ENCODE results near the gene PHAF1. TPM values are rescaled to one million over a fixed set of nuclear protein-coding genes. Genes with fewer than 3 reads are reported as not detected.
A peak's percentile ranks its signal among the peaks of the same experiment; 100 is the strongest.

Gene PHAF1
- total RNA-seq, 4 donors from 2014 or later, result 11.4 to 18.9 (median 17.5) TPM

DNA sequence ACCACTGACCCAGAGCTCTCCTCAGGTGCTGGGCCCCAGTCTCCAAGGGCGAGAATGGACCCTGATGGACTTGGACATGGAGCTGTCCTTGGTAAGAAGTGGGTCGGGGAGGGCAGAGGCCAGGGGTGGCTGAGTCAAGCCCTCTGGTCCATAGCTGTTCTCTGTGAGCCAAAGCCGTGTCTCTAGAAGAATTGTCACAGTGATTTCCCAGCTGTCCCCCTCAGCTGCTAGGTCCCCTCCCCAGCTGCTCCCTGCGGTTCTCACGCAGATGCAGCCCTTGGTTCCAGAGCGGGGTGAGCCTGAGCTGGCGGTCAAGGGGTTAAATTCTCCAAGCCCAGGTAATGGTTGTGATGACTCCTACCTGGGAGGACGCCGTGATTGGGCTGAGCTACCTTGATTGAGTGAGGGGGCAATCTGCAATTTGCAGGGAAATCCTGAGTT lies 59.3 kb downstream of the PHAF1 start:
- TF ChIP-seq POLR2A (IDR thresholded peaks at IDR 0.05), result no peak
- TF ChIP-seq, protein P1, sequence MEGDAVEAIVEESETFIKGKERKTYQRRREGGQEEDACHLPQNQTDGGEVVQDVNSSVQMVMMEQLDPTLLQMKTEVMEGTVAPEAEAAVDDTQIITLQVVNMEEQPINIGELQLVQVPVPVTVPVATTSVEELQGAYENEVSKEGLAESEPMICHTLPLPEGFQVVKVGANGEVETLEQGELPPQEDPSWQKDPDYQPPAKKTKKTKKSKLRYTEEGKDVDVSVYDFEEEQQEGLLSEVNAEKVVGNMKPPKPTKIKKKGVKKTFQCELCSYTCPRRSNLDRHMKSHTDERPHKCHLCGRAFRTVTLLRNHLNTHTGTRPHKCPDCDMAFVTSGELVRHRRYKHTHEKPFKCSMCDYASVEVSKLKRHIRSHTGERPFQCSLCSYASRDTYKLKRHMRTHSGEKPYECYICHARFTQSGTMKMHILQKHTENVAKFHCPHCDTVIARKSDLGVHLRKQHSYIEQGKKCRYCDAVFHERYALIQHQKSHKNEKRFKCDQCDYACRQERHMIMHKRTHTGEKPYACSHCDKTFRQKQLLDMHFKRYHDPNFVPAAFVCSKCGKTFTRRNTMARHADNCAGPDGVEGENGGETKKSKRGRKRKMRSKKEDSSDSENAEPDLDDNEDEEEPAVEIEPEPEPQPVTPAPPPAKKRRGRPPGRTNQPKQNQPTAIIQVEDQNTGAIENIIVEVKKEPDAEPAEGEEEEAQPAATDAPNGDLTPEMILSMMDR (IDR thresholded peaks at IDR 0.05), result no peak
- WGBS, 2 donors, result 67 to 75% methylated on average over 7 to 8 of the region's 9 CpGs
- intact Hi-C loops (cut with DNase I), result no loop called here
- no peak for DNase-seq
- Histone ChIP-seq H3K4me3 (replicated peaks in 1 of 3) (no peak overlapping the region), H3K27ac (no peak overlapping the region), H3K4me1 (peaks cover 38 to 45% of the 10 kb centered on the region in 2 donors), H3K9me3 (no peaks in the 10 kb centered on the region), H3K36me3 (no peaks in the 10 kb centered on the region), H3K27me3 (no peaks in the 10 kb centered on the region)

DNA sequence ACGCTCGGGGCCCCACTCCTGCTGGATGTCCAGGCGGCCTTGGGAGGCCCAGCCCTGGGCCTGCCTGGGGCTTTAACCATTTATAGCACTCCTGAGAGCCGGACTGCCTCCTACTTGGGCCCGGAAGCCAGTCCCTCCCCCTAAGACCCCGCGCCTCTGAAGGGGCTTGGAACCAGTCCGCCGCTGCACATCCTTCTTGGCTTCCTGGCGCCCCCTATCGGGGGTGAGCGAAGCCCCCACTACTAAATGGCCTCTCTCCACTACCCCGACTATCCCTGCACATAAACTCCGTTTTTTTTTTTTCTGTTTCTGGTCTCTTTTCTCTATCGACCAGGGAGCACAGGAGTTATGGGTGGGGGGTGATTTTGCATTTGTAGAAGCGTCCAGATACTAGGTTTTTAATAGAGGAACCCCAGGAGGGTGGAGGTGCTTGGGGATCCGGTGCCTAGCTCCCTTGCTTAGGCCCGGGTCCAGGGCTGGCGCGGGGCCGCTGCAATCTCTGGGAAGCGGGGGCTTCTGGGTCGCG lies 60.0 kb downstream of the PHAF1 start:
- peaks cover 37 to 43% of the 10 kb centered on the region in 2 donors for H3K4me1 ChIP-seq

DNA sequence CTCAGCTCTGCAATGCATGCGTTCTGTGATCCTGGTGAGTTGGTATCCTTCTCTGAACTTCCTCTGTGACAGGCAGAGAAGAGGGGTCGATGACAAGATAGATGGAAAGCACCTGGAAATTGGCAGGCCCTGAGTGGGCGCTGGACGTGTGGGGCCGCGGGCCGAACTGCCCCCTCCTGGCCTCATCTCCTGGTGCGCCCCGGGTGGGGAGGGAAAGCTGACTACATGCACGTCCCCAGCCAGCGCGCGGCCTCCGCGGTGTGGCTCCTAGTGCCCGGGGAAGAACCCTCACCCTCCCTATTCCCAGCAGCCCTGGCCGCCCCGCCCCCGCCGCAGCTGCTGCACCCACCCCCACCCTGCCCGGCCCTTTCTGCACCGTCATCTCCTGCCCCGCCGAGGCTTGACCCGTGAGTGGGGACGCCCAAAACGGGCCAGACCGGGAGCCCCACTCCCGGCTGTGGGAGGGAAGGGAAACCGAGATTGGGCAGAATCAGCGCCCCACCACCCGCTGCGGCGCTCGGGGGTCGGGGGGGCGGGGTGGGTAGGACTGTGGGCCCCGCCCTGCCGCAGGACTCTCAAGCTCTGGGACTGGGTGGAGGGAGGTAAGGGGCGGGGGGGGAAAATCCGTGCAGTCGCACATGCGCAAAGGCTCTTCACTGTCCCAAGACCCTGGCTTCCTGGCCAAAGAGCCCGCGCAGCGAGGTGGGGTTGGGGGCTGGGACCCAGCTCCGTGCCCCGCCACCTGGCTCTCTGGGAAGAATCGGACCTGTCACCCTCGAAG lies 60.6 kb downstream of the PHAF1 start, which contains the start of gene NOL3:
TSS of gene NOL3 (plus strand) at position 371 of the 781 bp plus-strand sequence.
- H3K27ac ChIP-seq, result peak within 1 kb of the TSS; percentile 76 to 97 (median 91)
- H3K4me1 ChIP-seq, result peaks cover 31 to 43% of the 10 kb centered on the region in 2 donors
- WGBS, 2 donors, result 0% methylated on average over 2 to 13 of the region's 50 CpGs
- peak within 1 kb of the TSS in 2 of 3 donors; percentile 32 to 48 for H3K4me3 ChIP-seq (replicated peaks in 1 of 3)
- DNase-seq, result peak; percentile 88 to 89
- no peaks in the 10 kb centered on the region for H3K27me3 ChIP-seq
- TF ChIP-seq, protein P1 (IDR thresholded peaks at IDR 0.05), result no peak
- peak in 1 of 2 donors; percentile 59 for TF ChIP-seq POLR2A (IDR thresholded peaks at IDR 0.05)
- H3K9me3 ChIP-seq, result no peaks in the 10 kb centered on the region
- intact Hi-C loops (cut with DNase I), result no loop called here
- H3K36me3 ChIP-seq, result no peaks in the 10 kb centered on the region

More for the DNA sequence above, 60.0 kb downstream of the PHAF1 start:
- intact Hi-C loops (cut with DNase I), result no loop called here
- peak in 1 of 2 donors; percentile 31 for DNase-seq
- H3K9me3 ChIP-seq, result no peaks in the 10 kb centered on the region
- peak overlapping the region in 2 of 3 donors; percentile 32 to 48 for H3K4me3 ChIP-seq (replicated peaks in 1 of 3)
- no peak for TF ChIP-seq POLR2A (IDR thresholded peaks at IDR 0.05)
- TF ChIP-seq, protein P1 (IDR thresholded peaks at IDR 0.05), result peak in 2 of 6 experiments; percentile 15 to 36
- peak overlapping the region; percentile 76 to 97 (median 91) for H3K27ac ChIP-seq
- no peaks in the 10 kb centered on the region for H3K36me3 ChIP-seq
- H3K27me3 ChIP-seq, result no peaks in the 10 kb centered on the region
- WGBS, 2 donors, result 10 to 28% methylated on average over 17 to 19 of the region's 24 CpGs

DNA sequence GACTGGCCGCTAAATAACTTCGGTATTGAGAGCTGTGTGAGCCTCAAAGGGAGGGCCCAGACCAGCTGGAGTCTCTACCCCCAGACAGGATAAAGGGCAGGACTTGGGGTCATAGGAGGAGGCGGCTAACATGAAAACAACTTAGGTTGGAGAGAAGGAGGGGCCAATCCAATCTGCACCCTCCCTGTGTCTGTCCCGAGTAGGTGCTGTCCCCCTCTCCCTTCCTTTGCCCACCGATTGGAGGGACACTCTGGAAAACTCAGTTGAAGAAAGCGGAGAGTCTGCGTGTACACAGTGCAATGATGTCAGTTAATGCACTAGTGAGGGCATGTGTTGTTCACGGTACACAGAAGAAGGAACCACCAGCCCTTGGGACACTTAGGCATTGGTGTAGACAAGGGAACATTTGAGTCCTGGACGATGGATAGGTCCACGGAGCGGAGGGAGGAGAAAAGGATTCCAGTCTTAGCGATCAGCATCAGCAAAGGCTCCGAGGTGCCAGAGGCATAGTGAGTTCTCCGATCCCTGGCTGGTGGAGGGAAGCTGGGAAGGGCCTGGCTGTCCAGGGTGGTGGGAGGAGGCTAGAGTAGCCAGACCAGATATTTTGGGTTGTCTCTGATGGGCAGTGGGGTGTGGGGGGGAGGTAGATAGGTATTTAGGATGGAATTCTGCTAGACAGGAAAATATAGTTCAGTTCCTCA lies 61.4 kb downstream of the PHAF1 start:
- Histone ChIP-seq H3K27ac (peak overlapping the region; percentile 76 to 97 (median 91)), H3K36me3 (no peaks in the 10 kb centered on the region), H3K27me3 (no peaks in the 10 kb centered on the region), H3K4me3 (replicated peaks in 1 of 3) (peak overlapping the region in 1 of 3 donors; percentile 48), H3K4me1 (peaks cover 28 to 41% of the 10 kb centered on the region in 2 donors), H3K9me3 (no peaks in the 10 kb centered on the region)
- intact Hi-C loops (cut with DNase I), result no loop called here
- no peak for DNase-seq
- TF ChIP-seq, protein P1 (IDR thresholded peaks at IDR 0.05), result no peak
- peak in 1 of 2 donors; percentile 0 for TF ChIP-seq POLR2A (IDR thresholded peaks at IDR 0.05)
- WGBS, 2 donors, result 50 to 59% methylated on average over 12 to 14 of the region's 14 CpGs

Measured in thyroid gland (tissue), 4 donors.